Measurements from ENCODE around the gene MOCOS.

Gene MOCOS

DNA sequence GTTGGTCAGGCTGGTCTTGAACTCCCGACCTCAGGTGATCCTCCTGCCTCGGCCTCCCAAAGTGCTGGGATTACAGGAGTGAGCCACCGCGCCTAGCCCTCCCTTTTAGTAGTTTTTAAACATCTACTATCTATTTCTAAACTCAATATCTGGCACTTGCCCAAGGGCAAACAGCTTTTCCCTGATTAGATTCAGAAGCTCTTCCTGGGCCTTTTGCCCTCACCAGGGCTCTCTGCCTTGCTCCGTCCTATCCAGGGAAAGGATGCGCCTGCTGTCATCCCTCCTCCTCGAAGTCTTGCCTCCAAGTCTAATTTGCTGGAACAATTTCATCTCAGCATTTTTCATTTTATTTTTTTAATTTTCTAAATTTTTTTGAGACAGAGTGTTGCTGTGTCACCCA, 68.8 kb downstream of the MOCOS start:
- DNase-seq (ENCODE audit: low read depth) = no peak
- TF ChIP-seq, protein P1, sequence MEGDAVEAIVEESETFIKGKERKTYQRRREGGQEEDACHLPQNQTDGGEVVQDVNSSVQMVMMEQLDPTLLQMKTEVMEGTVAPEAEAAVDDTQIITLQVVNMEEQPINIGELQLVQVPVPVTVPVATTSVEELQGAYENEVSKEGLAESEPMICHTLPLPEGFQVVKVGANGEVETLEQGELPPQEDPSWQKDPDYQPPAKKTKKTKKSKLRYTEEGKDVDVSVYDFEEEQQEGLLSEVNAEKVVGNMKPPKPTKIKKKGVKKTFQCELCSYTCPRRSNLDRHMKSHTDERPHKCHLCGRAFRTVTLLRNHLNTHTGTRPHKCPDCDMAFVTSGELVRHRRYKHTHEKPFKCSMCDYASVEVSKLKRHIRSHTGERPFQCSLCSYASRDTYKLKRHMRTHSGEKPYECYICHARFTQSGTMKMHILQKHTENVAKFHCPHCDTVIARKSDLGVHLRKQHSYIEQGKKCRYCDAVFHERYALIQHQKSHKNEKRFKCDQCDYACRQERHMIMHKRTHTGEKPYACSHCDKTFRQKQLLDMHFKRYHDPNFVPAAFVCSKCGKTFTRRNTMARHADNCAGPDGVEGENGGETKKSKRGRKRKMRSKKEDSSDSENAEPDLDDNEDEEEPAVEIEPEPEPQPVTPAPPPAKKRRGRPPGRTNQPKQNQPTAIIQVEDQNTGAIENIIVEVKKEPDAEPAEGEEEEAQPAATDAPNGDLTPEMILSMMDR (IDR thresholded peaks at IDR 0.05; ENCODE audit: control insufficient read depth, extremely low read depth, insufficient read depth) = no peak
- H3K4me3 ChIP-seq (ENCODE audit: low read depth, low read length) = no peak overlapping the region

DNA sequence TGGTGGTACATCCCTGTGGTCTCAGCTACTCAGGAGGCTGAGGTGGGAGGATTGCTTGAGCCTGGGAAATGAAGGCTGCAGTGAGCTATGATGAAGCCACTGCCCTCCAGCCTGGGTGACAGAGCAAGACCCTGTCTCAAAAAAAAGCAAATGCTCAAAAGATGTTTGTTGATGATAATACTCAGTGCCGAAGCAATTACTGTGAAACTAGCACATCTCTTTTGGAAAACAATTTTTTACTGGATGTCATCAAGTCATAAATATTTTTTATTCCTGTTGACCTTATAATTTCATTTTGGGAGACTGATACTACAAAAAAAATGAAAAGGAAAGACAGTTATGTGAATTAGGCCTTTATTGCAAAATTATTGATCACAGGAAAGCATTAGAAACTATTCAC, 75.7 kb downstream of the MOCOS start:
- H3K4me3 ChIP-seq (ENCODE audit: low read depth, low read length) = no peak overlapping the region
- TF ChIP-seq, protein P1 (IDR thresholded peaks at IDR 0.05; ENCODE audit: control insufficient read depth, extremely low read depth, insufficient read depth) = no peak
- DNase-seq (ENCODE audit: low read depth) = no peak

DNA sequence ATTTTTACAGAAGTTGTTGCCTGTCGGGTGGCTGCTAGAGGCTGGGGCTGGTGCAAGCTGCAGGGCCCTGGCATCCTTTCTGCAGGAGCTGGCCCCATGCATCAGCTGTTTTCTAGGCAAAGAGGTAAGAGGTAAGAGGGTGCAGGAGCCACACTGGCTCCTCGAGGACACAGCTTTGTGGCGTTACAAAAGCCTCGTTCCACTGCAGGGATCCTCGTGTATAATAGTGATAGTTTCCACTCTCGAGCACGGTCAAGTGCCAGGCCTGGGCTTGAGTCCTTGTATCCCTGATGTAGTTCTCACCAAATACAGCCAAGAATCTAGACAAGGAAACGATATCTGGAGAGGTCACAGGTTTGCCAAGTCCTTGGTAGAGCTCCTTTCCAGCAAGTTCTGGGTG, 77.0 kb downstream of the MOCOS start:
- no peak for DNase-seq (ENCODE audit: low read depth)
- TF ChIP-seq, protein P1 (IDR thresholded peaks at IDR 0.05; ENCODE audit: control insufficient read depth, extremely low read depth, insufficient read depth) = no peak
- H3K4me3 ChIP-seq (ENCODE audit: low read depth, low read length) = no peak overlapping the region

DNA sequence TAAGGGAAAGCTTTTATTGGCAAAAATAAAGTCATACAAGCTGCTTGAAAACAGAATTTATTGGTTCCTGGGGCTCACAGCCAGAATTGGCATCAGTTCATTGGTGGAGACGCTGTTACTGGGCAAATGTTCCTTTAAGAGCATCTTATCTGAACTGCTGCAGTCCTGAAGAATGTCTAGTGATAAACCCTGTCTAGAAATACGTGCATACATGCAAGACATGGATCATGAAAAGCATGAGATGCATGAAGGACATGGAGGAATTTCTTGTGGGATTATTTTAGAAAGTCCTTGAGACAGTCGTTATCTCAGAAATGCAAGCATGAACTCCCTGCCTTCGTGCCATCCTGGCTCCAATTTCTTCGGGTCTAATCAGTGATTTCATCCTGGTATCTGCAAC, 77.7 kb downstream of the MOCOS start:
- DNase-seq (ENCODE audit: low read depth) = peak; percentile 82
- TF ChIP-seq, protein P1 (IDR thresholded peaks at IDR 0.05; ENCODE audit: control insufficient read depth, extremely low read depth, insufficient read depth) = no peak
- H3K4me3 ChIP-seq (ENCODE audit: low read depth, low read length) = no peak overlapping the region

DNA sequence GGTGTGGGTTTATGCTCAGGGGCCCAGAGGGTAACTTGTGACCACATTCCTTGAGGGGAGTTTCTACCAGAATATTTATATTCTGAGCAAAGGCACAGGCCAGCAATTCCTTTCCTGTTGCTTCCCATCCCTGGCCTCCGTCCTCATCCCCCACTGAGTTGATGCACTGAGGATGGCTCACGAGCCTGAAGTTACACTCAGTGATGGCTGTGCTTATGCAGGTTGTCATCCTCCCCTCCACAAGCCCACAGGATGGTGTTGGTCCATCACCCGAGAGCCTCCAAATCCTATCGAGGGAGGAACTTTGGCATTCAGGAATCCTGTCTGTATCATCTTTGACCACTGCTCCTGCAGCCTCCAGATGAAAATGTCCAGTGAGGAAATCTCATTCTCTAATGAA, 81.9 kb downstream of the MOCOS start:
- no peak overlapping the region for H3K4me3 ChIP-seq (ENCODE audit: low read depth, low read length)
- no peak for DNase-seq (ENCODE audit: low read depth)
- TF ChIP-seq, protein P1 (IDR thresholded peaks at IDR 0.05; ENCODE audit: control insufficient read depth, extremely low read depth, insufficient read depth) = no peak

DNA sequence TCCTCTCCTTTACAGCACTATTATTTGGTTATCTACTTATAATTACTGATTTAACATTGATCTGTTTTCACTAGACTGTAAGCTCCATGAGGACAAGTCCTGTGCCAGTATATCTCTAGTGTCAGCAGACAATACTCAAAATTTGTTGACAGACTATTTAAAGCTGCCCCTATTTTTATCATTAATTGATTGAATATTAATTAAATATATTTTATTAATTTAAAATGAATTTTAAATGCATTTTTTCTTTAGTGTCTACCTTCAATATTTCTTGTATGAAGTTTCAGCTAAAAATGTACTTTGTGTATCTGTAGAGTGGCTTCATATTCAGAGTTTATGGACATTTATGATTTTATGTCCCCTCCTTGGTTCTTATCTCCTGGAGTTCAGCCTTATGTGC, 83.9 kb downstream of the MOCOS start:
- no peak overlapping the region for H3K4me3 ChIP-seq (ENCODE audit: low read depth, low read length)
- DNase-seq (ENCODE audit: low read depth) = no peak
- TF ChIP-seq, protein P1 (IDR thresholded peaks at IDR 0.05; ENCODE audit: control insufficient read depth, extremely low read depth, insufficient read depth) = no peak

DNA sequence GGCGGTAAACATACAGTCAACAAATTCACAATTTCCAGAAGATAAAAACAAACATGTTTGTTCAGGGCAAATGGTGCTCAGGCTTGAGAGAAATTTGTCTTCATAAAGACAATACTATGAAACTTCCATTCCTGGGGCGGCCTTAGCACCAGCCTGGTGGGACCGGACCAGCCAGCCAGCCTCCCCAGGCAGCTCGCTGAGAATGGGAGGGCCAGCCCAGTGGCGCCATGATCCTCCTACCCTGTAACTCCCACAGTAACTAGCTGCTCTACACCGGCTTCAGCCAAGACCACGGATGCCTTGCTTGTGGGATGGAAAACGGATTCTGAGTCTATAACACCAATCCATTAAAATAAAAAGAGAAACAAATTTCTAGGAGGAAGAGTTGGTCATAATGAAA, 86.0 kb downstream of the MOCOS start:
- DNase-seq (ENCODE audit: low read depth) = no peak
- TF ChIP-seq, protein P1 (IDR thresholded peaks at IDR 0.05; ENCODE audit: control insufficient read depth, extremely low read depth, insufficient read depth) = no peak
- H3K4me3 ChIP-seq (ENCODE audit: low read depth, low read length) = no peak overlapping the region

All from LNCaP clone FGC (cell line).